ENCODE measurements around the gene ELP2.

Gene ELP2

GRCh38 chr18:36181898-36182506, 52.3 kb downstream of the ELP2 start:
- TF ChIP-seq ZFP3 (CRISPR knock-in tag; IDR thresholded peaks at IDR 0.05) (no peak), PATZ1 (CRISPR knock-in tag; IDR thresholded peaks at IDR 0.05; ENCODE audit: borderline replicate concordance) (no peak), TSHZ2 (CRISPR knock-in tag; IDR thresholded peaks at IDR 0.05) (no peak), ZFP30 (CRISPR knock-in tag; IDR thresholded peaks at IDR 0.05) (no peak), TCF4 (CRISPR knock-in tag; IDR thresholded peaks at IDR 0.05; ENCODE audit: borderline replicate concordance) (no peak), BACH2 (CRISPR knock-in tag; IDR thresholded peaks at IDR 0.05; ENCODE audit: borderline replicate concordance) (no peak), ISL1 (CRISPR knock-in tag; IDR thresholded peaks at IDR 0.05) (no peak), ZNF70 (CRISPR knock-in tag; IDR thresholded peaks at IDR 0.05) (no peak), POU6F1 (CRISPR knock-in tag; IDR thresholded peaks at IDR 0.05; ENCODE audit: borderline replicate concordance, low read depth) (no peak), CSRNP3 (CRISPR knock-in tag; IDR thresholded peaks at IDR 0.05) (no peak), ZNF8 (CRISPR knock-in tag; IDR thresholded peaks at IDR 0.05) (no peak), CREB5 (CRISPR knock-in tag; IDR thresholded peaks at IDR 0.05; ENCODE audit: low read depth) (no peak), ESRRG (CRISPR knock-in tag; IDR thresholded peaks at IDR 0.05) (no peak), TOX (CRISPR knock-in tag; IDR thresholded peaks at IDR 0.05; ENCODE audit: borderline replicate concordance) (no peak), OSR1 (CRISPR knock-in tag; IDR thresholded peaks at IDR 0.05) (no peak), ARNTL (CRISPR knock-in tag; IDR thresholded peaks at IDR 0.05; ENCODE audit: borderline replicate concordance, low read depth) (no peak), ZNF565 (CRISPR knock-in tag; conservative IDR thresholded peaks at IDR 0.05; ENCODE audit: low read depth) (no peak), PPARA (CRISPR knock-in tag; IDR thresholded peaks at IDR 0.05; ENCODE audit: borderline replicate concordance) (no peak), ZC3H10 (CRISPR knock-in tag; IDR thresholded peaks at IDR 0.05) (no peak), RARB (CRISPR knock-in tag; IDR thresholded peaks at IDR 0.05) (no peak)
- ATAC-seq = no peak

- no peak for ATAC-seq
- TF ChIP-seq ZNF8 (CRISPR knock-in tag; IDR thresholded peaks at IDR 0.05) (no peak), CREB5 (CRISPR knock-in tag; IDR thresholded peaks at IDR 0.05; ENCODE audit: low read depth) (no peak), ISL1 (CRISPR knock-in tag; IDR thresholded peaks at IDR 0.05) (no peak), CSRNP3 (CRISPR knock-in tag; IDR thresholded peaks at IDR 0.05) (no peak), TOX (CRISPR knock-in tag; IDR thresholded peaks at IDR 0.05; ENCODE audit: borderline replicate concordance) (no peak), PATZ1 (CRISPR knock-in tag; IDR thresholded peaks at IDR 0.05; ENCODE audit: borderline replicate concordance) (no peak), ESRRG (CRISPR knock-in tag; IDR thresholded peaks at IDR 0.05) (no peak), OSR1 (CRISPR knock-in tag; IDR thresholded peaks at IDR 0.05) (no peak), ZFP3 (CRISPR knock-in tag; IDR thresholded peaks at IDR 0.05) (no peak), RARB (CRISPR knock-in tag; IDR thresholded peaks at IDR 0.05) (no peak), BACH2 (CRISPR knock-in tag; IDR thresholded peaks at IDR 0.05; ENCODE audit: borderline replicate concordance) (no peak), ZC3H10 (CRISPR knock-in tag; IDR thresholded peaks at IDR 0.05) (no peak), SNAI2 (CRISPR knock-in tag; IDR thresholded peaks at IDR 0.05) (no peak), ZNF70 (CRISPR knock-in tag; IDR thresholded peaks at IDR 0.05) (no peak), ARNTL (CRISPR knock-in tag; IDR thresholded peaks at IDR 0.05; ENCODE audit: borderline replicate concordance, low read depth) (no peak), TCF4 (CRISPR knock-in tag; IDR thresholded peaks at IDR 0.05; ENCODE audit: borderline replicate concordance) (no peak), ZFP30 (CRISPR knock-in tag; IDR thresholded peaks at IDR 0.05) (no peak), PPARA (CRISPR knock-in tag; IDR thresholded peaks at IDR 0.05; ENCODE audit: borderline replicate concordance) (no peak)
Measured at GRCh38 chr18:36183033-36183432, 53.3 kb downstream of the ELP2 start.
